Measurements from ENCODE around the gene OSBPL7.
"Not testable (repeated sequence)": the region's sequence is repeated elsewhere in the genome, so short reads cannot be mapped to it uniquely, and the experiment has no call there.

The OSBPL7 gene

DNA sequence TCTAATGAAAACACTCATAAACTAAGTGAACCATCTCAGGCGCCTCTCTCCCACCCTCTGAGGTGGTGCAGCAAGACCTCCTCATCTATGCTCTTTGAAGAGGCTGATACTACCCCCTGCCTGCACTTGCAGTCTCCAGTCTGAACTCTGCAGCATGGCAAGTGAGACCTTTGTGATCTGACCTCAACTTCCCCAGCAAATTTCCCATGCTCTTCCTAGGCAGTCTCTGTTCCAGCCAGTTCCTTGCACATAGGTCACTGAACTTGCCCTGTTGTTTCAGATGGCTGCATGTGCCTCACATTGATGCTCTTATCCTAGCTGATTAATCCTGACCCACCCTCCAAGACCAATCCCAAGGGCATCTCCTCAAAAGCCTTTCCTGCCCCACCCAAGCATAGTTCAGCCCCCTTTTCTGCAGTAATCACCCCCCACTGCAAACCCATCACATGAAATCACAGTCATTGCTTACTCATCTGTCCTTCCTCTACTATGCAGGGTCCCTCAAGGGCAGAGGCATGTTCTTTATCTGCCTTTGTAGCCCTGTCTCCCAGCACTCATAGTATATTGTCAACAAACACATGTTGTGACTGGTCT is 46.5 kb downstream of the OSBPL7 start:
- Histone ChIP-seq H3K4me1 (ENCODE audit: control insufficient read depth, insufficient read depth, low read length) (no peaks in the 10 kb centered on the region), H3K4me3 (ENCODE audit: low read depth, low read length) (no peak overlapping the region), H3K9me3 (ENCODE audit: control insufficient read depth, insufficient read depth, low read depth, low read length) (no peaks in the 10 kb centered on the region), H3K27ac (ENCODE audit: extremely low read depth, low read depth, low read length) (no peak overlapping the region), H3K36me3 (ENCODE audit: control insufficient read depth in 2 of 2, insufficient read depth in 1 of 2, low read length in 2 of 2) (no peaks in the 10 kb centered on the region)
- ChIA-PET POLR2A (no interaction called here), CTCF (interaction anchor here (1.0 kb wide), 1 partner anchor 27 kb away, joined by 3 read pairs; no protein-coding TSS in a partner anchor)
- TF ChIP-seq SCRT1 (tag by site-specific recombination; IDR thresholded peaks at IDR 0.05; ENCODE audit: borderline replicate concordance) (no peak), GLIS1 (tag by site-specific recombination; IDR thresholded peaks at IDR 0.05) (peak; percentile 84), ZNF776 (tag by site-specific recombination; IDR thresholded peaks at IDR 0.05; ENCODE audit: borderline replicate concordance) (no peak)

DNA sequence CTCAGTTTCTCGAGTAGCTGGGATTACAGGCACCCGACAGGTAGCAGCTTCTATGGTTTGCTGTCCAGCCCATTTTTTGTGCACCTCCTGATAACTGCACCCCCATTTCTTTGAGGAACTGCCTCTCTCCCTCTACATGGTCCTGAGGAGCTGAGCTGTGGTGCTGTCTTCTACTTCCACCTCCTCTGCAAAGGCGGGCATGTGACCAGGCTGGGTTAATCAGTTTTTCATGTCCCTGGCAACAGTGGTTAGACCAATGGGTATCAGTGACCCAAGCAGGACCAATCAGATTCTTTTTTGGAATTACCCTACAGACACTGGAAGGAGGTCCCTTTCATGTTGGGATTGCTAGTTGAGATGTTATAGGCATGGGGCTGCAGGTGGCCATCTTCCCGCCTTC is 47.3 kb downstream of the OSBPL7 start:
- no peaks in the 10 kb centered on the region for H3K36me3 ChIP-seq (ENCODE audit: control insufficient read depth in 2 of 2, insufficient read depth in 1 of 2, low read length in 2 of 2)
- H3K4me3 ChIP-seq (ENCODE audit: low read depth, low read length), result no peak overlapping the region
- POLR2A ChIA-PET, result interaction anchor here (1.6 kb wide), 1 partner anchor 121 kb away, joined by 3 read pairs; the partner anchor contains the start of gene SP2
- no peak overlapping the region for H3K27ac ChIP-seq (ENCODE audit: extremely low read depth, low read depth, low read length)
- no peaks in the 10 kb centered on the region for H3K4me1 ChIP-seq (ENCODE audit: control insufficient read depth, insufficient read depth, low read length)
- TF ChIP-seq ZNF664 (tag by site-specific recombination; IDR thresholded peaks at IDR 0.05) (no peak), ZFP69B (tag by site-specific recombination; IDR thresholded peaks at IDR 0.05) (no peak), ZNF624 (tag by site-specific recombination; IDR thresholded peaks at IDR 0.05) (no peak), RBAK (tag by site-specific recombination; IDR thresholded peaks at IDR 0.05) (no peak), ZNF621 (tag by site-specific recombination; IDR thresholded peaks at IDR 0.05) (no peak), KLF10 (tag by site-specific recombination; IDR thresholded peaks at IDR 0.05) (no peak), ZNF76 (tag by site-specific recombination; IDR thresholded peaks at IDR 0.05; ENCODE audit: borderline replicate concordance, low read depth) (no peak), SP3 (tag by site-specific recombination; IDR thresholded peaks at IDR 0.05) (no peak), ZNF791 (tag by site-specific recombination; IDR thresholded peaks at IDR 0.05) (no peak)
- TF ChIP-seq, protein P1, sequence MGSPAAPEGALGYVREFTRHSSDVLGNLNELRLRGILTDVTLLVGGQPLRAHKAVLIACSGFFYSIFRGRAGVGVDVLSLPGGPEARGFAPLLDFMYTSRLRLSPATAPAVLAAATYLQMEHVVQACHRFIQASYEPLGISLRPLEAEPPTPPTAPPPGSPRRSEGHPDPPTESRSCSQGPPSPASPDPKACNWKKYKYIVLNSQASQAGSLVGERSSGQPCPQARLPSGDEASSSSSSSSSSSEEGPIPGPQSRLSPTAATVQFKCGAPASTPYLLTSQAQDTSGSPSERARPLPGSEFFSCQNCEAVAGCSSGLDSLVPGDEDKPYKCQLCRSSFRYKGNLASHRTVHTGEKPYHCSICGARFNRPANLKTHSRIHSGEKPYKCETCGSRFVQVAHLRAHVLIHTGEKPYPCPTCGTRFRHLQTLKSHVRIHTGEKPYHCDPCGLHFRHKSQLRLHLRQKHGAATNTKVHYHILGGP (tag by site-specific recombination; IDR thresholded peaks at IDR 0.05), result no peak
- no peaks in the 10 kb centered on the region for H3K9me3 ChIP-seq (ENCODE audit: control insufficient read depth, insufficient read depth, low read depth, low read length)
- CTCF ChIA-PET, result interaction anchor here (0.8 to 1.6 kb wide), 2 partner anchors 16 to 244 kb away, joined by 3 to 4 read pairs; no protein-coding TSS in a partner anchor

DNA sequence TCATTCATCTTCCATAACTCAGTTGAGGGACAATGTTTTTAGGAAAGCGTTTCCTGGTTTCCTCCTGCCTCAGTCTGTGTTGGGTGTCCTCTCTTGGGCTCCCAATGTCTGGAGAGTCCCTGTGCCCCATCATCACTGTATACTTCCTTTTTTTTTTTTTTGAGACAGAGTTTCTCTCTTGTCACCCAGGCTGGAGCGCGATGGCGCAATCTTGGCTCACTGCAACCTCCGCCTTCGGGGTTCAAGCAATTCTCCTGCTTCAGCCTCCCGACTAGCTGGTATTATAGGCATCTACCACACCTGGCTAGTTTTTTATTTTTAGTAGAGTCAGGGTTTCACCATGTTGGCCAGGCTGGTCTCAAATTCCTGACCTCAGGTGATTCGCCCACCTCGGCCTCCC is 47.9 kb downstream of the OSBPL7 start:
- not testable (repeated sequence) for H3K4me3 ChIP-seq (ENCODE audit: low read depth, low read length); H3K9me3 ChIP-seq (ENCODE audit: control insufficient read depth, insufficient read depth, low read depth, low read length); H3K27ac ChIP-seq (ENCODE audit: extremely low read depth, low read depth, low read length); H3K36me3 ChIP-seq (ENCODE audit: control insufficient read depth in 2 of 2, insufficient read depth in 1 of 2, low read length in 2 of 2); H3K4me1 ChIP-seq (ENCODE audit: control insufficient read depth, insufficient read depth, low read length)
- ChIA-PET CTCF (interaction anchor here (0.8 to 1.9 kb wide), 6 partner anchors 12 to 244 kb away, joined by 3 to 9 read pairs (median 3); no protein-coding TSS in a partner anchor), POLR2A (interaction anchor here (1.6 kb wide), 1 partner anchor 122 kb away, joined by 3 read pairs; the partner anchor contains the start of gene SP2)

DNA sequence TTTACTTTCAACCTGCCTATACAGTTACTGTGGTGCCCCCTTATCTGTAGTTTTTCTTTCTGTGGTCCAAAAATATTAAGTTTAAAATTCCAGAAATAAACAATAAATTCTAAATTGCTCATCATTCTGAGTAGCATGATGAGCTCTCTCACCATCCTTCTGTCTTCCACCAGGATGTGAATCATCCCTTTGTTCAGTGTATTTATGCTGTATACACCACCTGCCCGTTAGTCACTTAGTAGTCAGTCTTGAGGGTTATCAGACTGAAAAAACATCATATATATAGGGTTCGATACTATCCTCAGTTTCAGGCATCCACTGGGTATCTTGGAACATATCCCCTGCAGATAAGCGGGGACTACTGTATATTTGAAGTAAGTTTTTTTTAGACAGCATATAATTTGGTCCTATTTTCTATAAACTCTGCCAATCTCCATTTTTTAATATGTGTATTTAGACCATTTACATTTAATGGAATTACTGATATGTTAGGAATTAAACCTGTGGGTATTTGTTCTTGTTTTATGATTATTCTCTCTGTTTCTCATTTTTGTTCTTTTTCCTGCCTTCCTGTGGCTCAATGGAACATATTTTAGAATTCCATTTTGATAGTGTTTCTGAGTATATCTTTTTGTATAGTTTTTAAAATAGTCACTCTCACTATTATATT is 57.5 kb downstream of the OSBPL7 start:
- TF ChIP-seq KLF16 (tag by site-specific recombination; IDR thresholded peaks at IDR 0.05) (no peak), SETDB1 (IDR thresholded peaks at IDR 0.05; ENCODE audit: insufficient read length, low read length) (peak; percentile 26)
- no peak overlapping the region for H3K4me3 ChIP-seq (ENCODE audit: low read depth, low read length)
- ChIA-PET POLR2A (no interaction called here), CTCF (interaction anchor here (0.7 kb wide), 1 partner anchor 66 kb away, joined by 4 read pairs; no protein-coding TSS in a partner anchor)
- H3K9me3 ChIP-seq (ENCODE audit: control insufficient read depth, insufficient read depth, low read depth, low read length), result no peaks in the 10 kb centered on the region; the same call in 1 of the 2 replicates
- no peaks in the 10 kb centered on the region; a peak in 1 of 3 replicates for H3K36me3 ChIP-seq (ENCODE audit: control insufficient read depth in 2 of 2, insufficient read depth in 1 of 2, low read length in 2 of 2)
- H3K4me1 ChIP-seq (ENCODE audit: control insufficient read depth, insufficient read depth, low read length), result no peaks in the 10 kb centered on the region
- H3K27ac ChIP-seq (ENCODE audit: extremely low read depth, low read depth, low read length), result no peak overlapping the region

Data from HEK293 (cell line).